Measurements from ENCODE around the gene TEX26.

TEX26 gene

GRCh38 chr13:31011901-31012654 lies 79.6 kb downstream of the TEX26 start:
- DNase-seq (ENCODE audit: low read depth, low spot score), result no peak

GRCh38 chr13:31012655-31013024 lies 80.2 kb downstream of the TEX26 start:
- no peak for DNase-seq (ENCODE audit: low read depth, low spot score)

- DNase-seq (ENCODE audit: low read depth, low spot score), result no peak
Observed at GRCh38 chr13:31014456-31014855, 82.0 kb downstream of the TEX26 start.

GRCh38 chr13:31015199-31015598 lies 82.7 kb downstream of the TEX26 start:
- no peak for DNase-seq (ENCODE audit: low read depth, low spot score)

- no peak for DNase-seq (ENCODE audit: low read depth, low spot score)
Observed at GRCh38 chr13:31016342-31017325, 84.2 kb downstream of the TEX26 start.

- no peak for DNase-seq (ENCODE audit: low read depth, low spot score)
Observed at GRCh38 chr13:31018511-31018910, 86.1 kb downstream of the TEX26 start.

GRCh38 chr13:31020996-31021395 lies 88.5 kb downstream of the TEX26 start:
- no peak for DNase-seq (ENCODE audit: low read depth, low spot score)

- DNase-seq (ENCODE audit: low read depth, low spot score), result no peak
Observed at GRCh38 chr13:31022288-31022895, 89.9 kb downstream of the TEX26 start.

- no peak for DNase-seq (ENCODE audit: low read depth, low spot score)
Observed at GRCh38 chr13:31022928-31023530, 90.6 kb downstream of the TEX26 start.
